Glomerular endothelial cell (primary cell): ENCODE results near the gene BBS1. TPM values are rescaled to one million over a fixed set of nuclear protein-coding genes. Genes with fewer than 3 reads are reported as not detected.

Experiments used
- DNase-seq: peaks from one replicate; pipeline ENCODE4 v3.0.0-alpha.2; 2011; ENCODE audit warnings: low read depth, low spot score; ENCODE audit errors: extremely low read depth
- total RNA-seq: library from RNA; depleted of rRNA; stranded (reverse); fragments of >200 nt; gene quantifications from 2 replicates; pipeline ENCODE4 v1.2.3, GENCODE V29; 2015

The BBS1 gene
- total RNA-seq, 1 donor from 2014 or later, result 47.0 TPM

GRCh38 chr11:66548774-66549630, 38.6 kb downstream of the BBS1 start:
- DNase-seq, result no peak

- DNase-seq, result no peak
Observed at GRCh38 chr11:66549696-66550095, 39.3 kb downstream of the BBS1 start.

- no peak for DNase-seq
Observed at GRCh38 chr11:66550887-66551286, 40.5 kb downstream of the BBS1 start.

GRCh38 chr11:66554602-66555001, 44.2 kb downstream of the BBS1 start:
- no peak for DNase-seq

- DNase-seq, result no peak
Observed at GRCh38 chr11:66555416-66555815, 45.0 kb downstream of the BBS1 start.

GRCh38 chr11:66556086-66556485, 45.7 kb downstream of the BBS1 start:
- no peak for DNase-seq

- no peak for DNase-seq
Observed at GRCh38 chr11:66557733-66558326, 47.4 kb downstream of the BBS1 start.

- no peak for DNase-seq
Observed at GRCh38 chr11:66559142-66559865, 48.9 kb downstream of the BBS1 start.

- no peak for DNase-seq
Observed at GRCh38 chr11:66559866-66560676, 49.6 kb downstream of the BBS1 start.

- no peak for DNase-seq
Observed at GRCh38 chr11:66561178-66561974, 50.9 kb downstream of the BBS1 start.

GRCh38 chr11:66561975-66562248, 51.5 kb downstream of the BBS1 start:
- no peak for DNase-seq

GRCh38 chr11:66562275-66562674, 51.8 kb downstream of the BBS1 start:
- no peak for DNase-seq

- DNase-seq, result no peak
Observed at GRCh38 chr11:66562907-66563583, 52.6 kb downstream of the BBS1 start.

- DNase-seq, result no peak
Observed at GRCh38 chr11:66563832-66564231, 53.4 kb downstream of the BBS1 start.

- DNase-seq, result no peak
Observed at GRCh38 chr11:66564538-66564937, 54.1 kb downstream of the BBS1 start.

- no peak for DNase-seq
Observed at GRCh38 chr11:66564984-66565383, 54.5 kb downstream of the BBS1 start.

GRCh38 chr11:66566221-66566620, 55.8 kb downstream of the BBS1 start:
- DNase-seq, result no peak

GRCh38 chr11:66567787-66568123, 57.3 kb downstream of the BBS1 start:
- no peak for DNase-seq

- no peak for DNase-seq
Observed at GRCh38 chr11:66568124-66568916, 57.9 kb downstream of the BBS1 start, which contains the start of gene CTSF. Gene CTSF (minus strand): TSS chr11:66568606. CDS start chr11:66568486, 120 bp downstream.
